NCI-H146 (cell line): Measurements from ENCODE around the gene SNX13.
"Not testable (repeated sequence)": the region's sequence is repeated elsewhere in the genome, so short reads cannot be mapped to it uniquely, and the experiment has no call there.

Source experiments
- DNase-seq: peaks from one replicate; lab custom pipeline; 2025; lab: John Stamatoyannopoulos, UW

SNX13 gene

GRCh38 chr7:17845197-17845547 is 95.1 kb downstream of the SNX13 start:
- no peak for DNase-seq

- DNase-seq = no peak
These were observed 95.6 kb downstream of the SNX13 start for GRCh38 chr7:17844514-17845196.

GRCh38 chr7:17844022-17844421 is 96.3 kb downstream of the SNX13 start:
- DNase-seq = no peak

GRCh38 chr7:17843041-17843440 is 97.3 kb downstream of the SNX13 start:
- DNase-seq = no peak

- DNase-seq = no peak
These were observed 107.4 kb downstream of the SNX13 start for GRCh38 chr7:17832820-17833355.

GRCh38 chr7:17832242-17832641 is 108.1 kb downstream of the SNX13 start:
- DNase-seq = no peak

GRCh38 chr7:17830206-17830605 is 110.1 kb downstream of the SNX13 start:
- DNase-seq = no peak

GRCh38 chr7:17829001-17829400 is 111.3 kb downstream of the SNX13 start:
- DNase-seq = no peak

- peak; percentile 71 for DNase-seq
These were observed 117.6 kb downstream of the SNX13 start for GRCh38 chr7:17822547-17823173.

- no peak for DNase-seq
These were observed 123.4 kb downstream of the SNX13 start for GRCh38 chr7:17816903-17817302.

GRCh38 chr7:17815318-17815717 is 125.0 kb downstream of the SNX13 start:
- DNase-seq = no peak

GRCh38 chr7:17814058-17814457 is 126.2 kb downstream of the SNX13 start:
- DNase-seq = no peak

- DNase-seq = not testable (repeated sequence)
These were observed 131.1 kb downstream of the SNX13 start for GRCh38 chr7:17809215-17809614.

- no peak for DNase-seq
These were observed 133.1 kb downstream of the SNX13 start for GRCh38 chr7:17807242-17807641.

GRCh38 chr7:17806631-17807030 is 133.7 kb downstream of the SNX13 start:
- DNase-seq = no peak

GRCh38 chr7:17802056-17802455 is 138.2 kb downstream of the SNX13 start:
- DNase-seq = no peak

GRCh38 chr7:17792075-17792936 is 148.0 kb downstream of the SNX13 start:
- no peak for DNase-seq

- peak; percentile 29 for DNase-seq
These were observed 153.0 kb downstream of the SNX13 start for GRCh38 chr7:17787257-17787656.

- DNase-seq = no peak
These were observed 153.9 kb downstream of the SNX13 start for GRCh38 chr7:17786314-17786852.

GRCh38 chr7:17782216-17782549 is 158.1 kb downstream of the SNX13 start:
- DNase-seq = no peak

GRCh38 chr7:17781491-17782215 is 158.6 kb downstream of the SNX13 start:
- DNase-seq = no peak

GRCh38 chr7:17779381-17779780 is 160.9 kb downstream of the SNX13 start:
- DNase-seq = no peak
